GM18873 (cell line): ENCODE data around the gene BAG5.

Experiments used
- ATAC-seq: cut with Tn5 transposase; IDR thresholded peaks from one replicate; pipeline ENCODE4 v1.9.1; 2021; ENCODE audit warnings: mild to moderate bottlenecking, moderate library complexity, moderate number of reproducible peaks; ENCODE audit not compliant: unreplicated experiment, low FRiP score

BAG5 gene

DNA sequence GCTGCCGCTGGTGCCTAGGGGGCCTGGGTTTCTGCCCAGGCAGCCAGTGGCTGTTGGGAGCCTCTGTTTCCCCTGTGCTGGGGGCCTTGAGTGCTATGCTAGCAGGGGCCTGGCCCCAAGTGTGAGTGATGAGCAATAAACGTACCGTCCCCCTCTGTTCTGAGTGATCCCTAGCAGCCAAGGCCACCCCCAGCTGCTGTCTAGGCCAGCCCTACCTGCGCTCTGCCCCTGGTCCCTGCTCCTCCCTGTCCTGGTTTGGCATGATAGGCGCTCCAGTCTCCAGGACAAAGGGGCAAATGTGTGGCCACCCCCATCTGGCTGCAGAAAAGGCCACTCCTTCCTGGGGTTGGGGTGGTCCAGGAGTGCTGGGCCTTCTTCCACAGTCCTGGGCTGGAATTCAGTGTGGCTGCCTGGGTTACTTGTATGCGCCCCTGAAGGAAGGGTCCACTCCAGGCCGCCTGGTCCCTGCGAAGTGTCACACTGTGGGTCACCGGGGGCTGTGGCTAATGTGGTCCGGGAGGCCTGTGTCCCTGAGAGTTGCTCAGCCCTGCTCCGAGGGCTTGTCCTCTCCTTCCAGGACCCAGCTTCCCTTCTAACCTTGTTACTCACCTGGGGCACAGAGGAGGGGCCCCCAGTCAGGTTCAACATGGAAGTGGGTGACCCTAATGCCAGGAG is 26.4 kb downstream of the BAG5 start:
- ATAC-seq, result no peak

DNA sequence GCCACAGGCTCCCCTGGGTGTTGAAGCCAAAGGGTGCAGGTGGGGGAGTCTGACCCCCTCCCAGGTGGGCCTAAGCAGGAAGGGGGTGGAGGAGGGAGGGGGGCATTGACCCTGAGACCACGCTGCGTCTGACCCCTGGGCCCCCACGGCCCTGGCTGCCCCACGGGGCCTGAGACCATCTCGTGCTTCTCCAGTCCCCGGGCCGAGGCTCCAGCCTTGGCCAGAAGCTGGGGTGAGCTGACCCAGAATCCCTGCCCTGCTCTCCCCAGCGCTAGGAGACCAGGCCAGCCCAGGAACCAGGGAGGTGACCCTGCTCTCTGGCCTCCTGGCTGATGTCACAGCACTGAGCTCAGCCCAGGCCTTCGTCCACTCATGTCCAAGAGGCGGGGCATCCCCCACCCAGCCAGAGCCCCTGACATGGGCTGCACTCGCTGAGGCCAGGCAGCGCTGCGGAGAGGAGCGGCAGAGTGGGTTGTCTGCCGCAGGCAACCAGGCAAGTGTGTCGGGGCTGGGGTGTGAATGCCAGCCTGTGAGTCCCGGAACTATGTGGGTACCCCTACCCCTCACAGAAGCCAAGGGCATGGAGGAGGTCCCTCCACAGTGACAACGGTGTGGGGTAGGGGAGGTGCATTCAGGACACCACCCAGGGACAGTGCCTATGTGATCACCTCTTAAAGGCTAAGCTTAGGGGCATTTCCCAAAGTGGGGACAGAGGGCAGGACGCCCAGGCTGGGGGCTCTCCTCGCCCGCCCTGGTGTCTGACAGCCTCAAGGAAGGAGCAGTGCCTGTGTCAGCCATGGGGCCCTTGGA is 27.2 kb downstream of the BAG5 start:
- no peak for ATAC-seq

DNA sequence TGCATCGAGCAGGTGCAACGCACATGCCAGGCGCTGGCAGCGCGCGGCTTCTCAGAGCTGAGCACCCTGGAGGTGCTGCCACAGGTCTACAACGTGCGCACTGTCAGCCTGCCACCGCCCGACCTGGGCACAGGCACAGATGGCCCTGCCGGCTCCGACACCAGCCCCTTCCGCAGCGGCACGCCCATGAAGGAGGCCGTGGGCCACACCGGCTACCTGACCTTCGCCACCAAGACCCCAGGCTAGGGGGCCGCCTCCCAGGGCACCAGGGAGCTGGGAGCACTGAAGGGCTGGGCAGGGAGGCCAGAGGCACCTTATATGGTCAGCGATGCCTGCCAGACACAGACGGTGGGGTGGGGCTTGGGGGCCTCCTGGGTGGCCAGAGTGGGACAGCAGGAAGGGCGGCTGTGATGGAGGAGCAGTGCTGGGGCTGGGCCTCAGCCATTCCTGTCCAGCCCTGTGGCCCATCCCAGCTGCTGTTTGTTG is 27.8 kb downstream of the BAG5 start:
- ATAC-seq, result no peak

DNA sequence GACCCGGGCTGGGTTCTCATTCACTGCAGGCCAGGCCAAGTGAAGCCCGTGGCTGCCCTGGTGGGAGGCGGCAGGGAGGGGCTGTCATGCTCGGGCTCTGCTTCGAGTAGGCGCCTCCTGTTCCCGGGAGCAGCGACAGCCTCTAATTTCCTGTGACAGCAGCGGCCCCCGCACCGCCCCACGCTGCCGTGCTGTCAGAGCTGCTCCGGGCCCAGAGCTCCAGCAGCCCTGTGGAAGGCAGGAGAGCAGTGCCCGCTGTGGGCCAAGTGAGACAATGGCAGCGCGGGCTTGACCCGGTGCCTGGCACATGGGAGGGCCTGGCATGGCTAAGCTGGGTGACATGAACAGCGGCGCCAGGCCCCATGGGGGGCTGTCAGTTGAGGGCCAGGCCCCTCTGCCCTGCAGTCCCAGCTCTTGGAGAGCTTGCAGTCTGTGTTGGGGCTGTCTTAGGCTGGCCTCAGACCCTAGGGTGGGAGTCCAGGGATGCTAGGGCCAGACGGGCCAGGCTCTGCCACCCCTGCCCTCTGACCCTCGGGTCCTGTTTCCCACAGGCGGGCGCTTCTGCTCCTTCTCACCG is 28.4 kb downstream of the BAG5 start:
- ATAC-seq, result no peak

DNA sequence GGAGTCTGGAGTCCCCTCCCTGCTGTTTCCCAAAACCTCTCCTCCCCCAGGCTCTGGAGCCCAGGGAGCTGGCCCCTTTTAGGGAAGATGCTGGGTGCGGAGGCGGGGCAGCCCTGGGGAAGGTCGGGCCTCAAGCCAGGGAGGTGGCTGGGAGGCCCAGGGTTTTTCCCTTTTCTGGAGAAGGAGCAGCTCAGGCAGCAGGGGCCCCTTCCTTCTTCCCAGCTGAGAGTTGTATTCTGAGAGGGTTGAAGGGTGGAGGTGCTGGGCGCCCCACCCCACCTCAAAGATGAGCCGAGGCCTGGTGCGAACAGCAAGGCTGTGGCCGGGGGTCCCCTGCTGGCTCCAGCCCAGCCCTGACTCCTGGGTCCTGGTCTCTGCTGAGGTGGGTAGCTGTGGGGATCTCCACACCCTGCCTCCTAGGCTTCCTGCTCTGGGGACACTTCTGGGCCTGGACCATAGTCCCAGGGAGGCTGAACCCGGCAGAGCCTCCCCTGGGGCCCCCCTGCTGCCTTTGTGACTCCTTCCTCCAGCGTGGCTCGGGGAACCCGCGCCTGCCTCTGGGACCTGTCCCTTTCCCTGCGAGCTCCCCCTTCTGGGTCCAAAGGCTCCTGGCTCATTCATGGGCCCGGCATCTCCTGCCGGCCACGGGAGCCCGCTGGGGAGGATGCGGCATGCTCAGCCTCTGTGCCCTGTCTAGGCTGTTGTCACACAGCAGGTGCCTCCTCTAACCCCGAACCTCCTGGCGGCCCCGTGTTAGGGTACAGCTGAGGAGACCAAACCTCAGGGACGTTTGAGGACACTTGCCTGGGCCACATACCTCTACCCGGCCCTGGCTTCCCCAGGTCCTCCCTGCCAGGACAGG is 29.1 kb downstream of the BAG5 start:
- ATAC-seq, result no peak

DNA sequence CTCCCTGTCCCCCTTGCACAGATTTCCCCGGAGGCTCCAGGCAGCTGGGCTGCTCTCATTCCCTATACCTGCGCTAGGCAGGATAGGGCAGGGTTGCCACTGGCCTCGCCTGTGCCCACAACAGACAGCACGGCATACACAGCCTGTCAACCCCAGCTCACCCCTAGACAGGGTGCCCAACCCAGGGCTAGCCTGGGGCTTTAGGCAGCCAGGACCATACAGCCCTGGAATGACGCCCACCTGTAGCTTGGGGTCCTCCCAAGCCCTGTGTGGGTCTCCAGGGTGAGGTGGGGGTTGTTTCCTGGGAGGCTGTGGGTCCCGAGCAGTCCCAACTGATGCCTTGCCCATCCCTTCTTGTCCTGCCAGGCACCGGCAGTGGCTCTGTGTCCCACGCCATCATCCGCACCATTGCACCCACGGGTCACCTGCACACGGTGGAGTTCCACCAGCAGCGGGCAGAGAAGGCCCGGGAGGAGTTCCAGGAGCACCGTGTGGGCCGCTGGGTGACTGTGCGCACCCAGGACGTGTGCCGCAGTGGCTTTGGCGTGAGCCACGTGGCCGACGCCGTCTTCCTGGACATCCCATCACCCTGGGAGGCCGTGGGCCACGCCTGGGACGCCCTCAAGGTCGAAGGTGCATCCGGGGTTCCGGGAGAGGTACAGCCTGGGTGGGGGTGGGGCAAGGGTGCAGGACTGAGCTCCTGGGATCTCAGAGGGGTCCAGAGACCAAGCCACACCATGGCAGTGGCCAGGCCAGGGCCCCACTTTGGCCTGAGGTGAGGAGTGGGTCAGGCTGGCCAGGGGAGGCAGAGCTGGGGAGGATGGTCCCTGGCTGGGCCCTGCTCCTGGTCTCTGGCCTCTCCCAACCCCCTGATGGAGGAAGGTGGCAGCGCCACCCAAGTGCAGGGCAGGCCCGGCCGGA is 30.0 kb downstream of the BAG5 start:
- no peak for ATAC-seq

DNA sequence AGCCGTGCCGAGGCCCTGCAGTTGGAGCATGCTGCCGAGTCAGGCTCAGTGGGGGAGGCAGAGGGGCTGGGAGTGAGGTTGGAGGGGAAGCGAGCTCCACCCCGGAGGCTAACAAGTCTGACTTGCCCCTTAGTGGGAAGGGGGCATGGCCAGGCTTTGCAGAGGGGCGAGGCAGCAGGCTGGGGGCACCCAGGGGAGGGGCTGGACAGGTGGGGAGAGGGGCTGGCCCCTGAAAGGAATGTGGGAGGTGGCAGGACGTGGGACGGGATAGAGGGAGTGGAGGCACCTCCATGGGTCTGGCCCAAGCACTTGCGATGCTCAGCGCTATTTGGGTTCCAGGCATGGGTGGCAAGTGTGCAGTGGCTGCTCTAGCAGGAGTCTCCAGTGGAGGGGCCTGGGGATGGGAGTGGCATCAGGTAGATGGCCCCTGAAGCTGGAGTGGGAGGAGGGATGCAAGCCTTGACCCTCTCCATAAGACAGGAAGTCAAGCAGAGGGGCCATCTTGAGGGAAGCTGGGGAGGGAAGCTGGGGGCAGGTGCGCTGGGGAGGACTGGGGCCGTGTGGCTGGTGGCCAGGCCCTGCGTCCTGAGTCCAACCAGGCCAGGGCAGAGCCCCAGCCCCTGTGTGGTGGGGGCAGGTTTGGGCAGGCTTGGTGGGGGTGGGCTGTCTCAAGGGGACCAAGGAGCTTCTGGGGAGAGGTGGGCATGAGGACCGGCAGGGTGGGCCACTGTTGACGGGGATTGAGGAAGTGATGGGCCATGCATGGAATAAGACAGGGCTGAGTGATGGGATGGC is 30.8 kb downstream of the BAG5 start:
- ATAC-seq, result no peak

DNA sequence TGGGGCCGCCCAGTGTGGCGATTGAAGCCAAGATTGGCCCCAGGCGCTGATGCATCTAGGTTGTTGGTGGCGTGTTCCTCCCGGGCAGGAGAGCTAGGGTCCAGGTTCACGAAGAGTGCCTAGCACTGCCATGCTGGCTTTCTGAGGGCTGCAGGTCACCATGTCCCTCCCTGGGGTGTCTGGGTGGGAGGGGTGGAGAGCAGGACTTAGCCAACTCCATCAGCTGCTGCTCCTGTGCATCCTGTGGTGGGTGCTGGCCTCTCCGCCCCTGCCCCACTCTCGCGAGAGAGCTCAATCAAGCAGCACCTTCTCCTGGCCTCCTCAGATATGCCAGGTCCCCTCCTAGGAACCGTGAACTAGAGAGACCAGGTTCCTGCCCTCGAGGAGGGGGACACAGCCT is 31.6 kb downstream of the BAG5 start:
- ATAC-seq, result no peak

DNA sequence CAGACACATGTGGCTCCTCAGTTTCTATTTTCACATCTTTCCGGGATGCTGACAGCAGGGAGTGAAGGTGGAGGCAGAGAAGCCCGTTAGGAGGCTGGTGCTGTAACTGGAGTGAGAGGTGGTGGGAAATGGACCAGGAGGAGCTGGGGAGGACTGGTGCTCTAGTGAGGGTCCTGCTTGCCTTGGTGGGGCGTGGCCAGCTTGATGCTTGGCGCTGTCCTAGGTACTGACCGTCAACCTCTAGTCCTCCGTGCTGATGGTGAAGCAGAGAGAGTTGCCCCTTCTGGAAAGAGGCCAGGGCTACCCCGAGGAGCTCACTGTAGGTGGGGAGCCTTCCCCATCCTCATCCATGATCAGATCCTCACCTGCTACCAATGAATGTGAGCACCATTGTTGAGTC is 32.1 kb downstream of the BAG5 start:
- no peak for ATAC-seq

DNA sequence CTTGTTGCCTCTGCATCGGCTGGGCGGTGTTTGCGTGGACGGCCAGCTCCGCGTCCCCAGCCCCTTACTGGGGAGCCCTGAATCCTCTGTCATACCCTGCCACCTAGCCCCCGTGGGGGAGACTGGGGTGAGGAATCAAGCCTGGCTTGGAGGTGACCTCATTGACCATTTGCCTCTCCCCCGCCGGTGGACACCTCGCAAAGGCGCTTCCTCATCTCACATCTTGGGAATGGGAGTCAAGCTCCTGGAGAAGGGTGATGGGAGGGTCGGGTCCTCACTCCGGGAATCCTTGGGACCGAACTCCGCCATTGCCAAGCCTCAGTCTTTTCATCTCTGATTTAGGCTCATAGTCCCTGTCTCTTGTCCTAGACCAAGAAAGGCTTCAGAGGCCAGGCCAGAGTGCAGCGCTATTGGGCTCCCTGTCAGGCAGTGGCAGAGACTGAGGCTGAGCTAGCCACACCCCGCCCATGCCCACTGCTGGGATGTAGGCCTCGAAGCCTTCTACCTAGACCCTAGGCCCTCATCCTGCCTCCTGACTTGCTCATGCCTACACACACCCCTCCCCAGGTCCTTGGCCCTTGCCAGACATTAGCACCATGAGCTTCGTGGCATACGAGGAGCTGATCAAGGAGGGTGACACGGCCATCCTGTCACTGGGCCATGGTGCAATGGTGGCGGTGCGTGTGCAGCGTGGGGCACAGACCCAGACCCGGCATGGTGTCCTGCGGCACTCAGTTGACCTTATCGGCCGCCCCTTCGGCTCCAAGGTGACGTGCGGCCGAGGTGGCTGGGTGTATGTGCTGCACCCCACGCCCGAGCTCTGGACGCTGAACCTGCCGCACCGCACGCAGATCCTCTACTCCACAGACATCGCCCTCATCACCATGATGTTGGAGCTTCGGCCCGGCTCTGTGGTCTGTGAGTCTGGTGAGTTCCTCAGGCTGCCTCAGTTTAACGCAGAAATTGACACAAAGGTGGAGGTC is 32.8 kb downstream of the BAG5 start:
- ATAC-seq, result no peak

DNA sequence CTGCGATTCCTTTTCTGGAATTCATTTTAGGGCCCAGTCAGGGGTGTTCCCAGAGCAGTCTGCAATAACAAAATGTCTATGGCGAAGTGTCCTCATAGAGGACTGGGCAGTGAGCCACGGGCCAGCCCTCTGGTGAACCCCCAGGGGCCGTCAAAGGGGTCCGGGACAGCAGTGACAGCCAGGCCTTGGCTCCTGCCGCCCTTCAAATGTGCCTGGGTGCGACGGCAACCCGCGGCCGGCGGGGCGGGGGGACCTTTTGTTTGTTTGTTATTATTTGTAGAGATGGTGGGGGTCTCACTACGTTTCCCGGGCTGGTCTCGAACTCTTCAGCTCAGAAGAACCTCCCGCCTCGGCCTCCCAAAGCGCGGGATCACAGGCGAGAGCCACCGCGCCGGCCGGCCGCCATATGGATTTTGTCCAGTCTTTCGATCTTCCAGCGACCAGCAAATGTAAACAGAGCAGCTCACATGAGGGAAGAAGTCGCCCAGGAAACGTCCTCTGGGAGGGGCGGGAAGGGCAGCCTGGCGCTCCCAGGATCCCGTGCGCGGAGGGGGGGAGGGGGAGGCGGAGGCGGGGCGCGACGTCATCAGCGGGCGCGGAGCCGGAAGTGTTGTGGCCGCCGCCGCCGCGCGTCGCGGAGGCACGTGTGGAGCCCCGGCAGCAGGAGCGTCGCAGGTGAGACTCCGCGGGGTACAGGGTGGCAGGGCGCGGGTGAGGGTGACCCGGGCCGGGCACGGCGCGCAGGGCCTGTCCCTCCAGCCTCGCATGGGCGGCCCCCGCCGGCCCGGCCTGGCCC is 33.7 kb downstream of the BAG5 start, which contains the start of gene TRMT61A:
Gene TRMT61A, plus strand, starts transcription at position 610 of the 796 bp plus-strand sequence. CDS start 783 bp downstream, outside the sequence.
- ATAC-seq, result no peak

DNA sequence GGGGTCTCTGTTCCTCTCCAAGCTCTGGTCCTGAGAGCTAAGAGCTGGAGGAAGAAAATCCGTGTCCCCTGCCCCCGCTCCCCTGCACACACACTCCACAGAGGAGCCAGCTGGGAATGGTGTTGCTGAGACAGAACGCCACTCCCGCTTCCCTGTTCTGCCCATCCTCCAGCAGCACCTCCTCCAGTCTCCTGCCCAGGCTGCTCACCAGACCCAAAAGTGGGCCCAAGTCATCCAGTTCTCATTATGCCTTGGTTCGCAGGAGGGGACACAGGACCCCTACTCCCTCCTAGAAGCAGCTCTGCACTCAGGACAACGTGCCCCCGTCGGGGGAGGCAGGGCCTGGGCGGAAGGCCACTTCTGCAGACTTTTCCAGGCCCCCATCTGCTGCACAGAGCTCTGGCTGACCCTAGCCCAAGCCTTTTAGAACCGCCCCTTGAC is 34.3 kb downstream of the BAG5 start:
- ATAC-seq, result no peak

DNA sequence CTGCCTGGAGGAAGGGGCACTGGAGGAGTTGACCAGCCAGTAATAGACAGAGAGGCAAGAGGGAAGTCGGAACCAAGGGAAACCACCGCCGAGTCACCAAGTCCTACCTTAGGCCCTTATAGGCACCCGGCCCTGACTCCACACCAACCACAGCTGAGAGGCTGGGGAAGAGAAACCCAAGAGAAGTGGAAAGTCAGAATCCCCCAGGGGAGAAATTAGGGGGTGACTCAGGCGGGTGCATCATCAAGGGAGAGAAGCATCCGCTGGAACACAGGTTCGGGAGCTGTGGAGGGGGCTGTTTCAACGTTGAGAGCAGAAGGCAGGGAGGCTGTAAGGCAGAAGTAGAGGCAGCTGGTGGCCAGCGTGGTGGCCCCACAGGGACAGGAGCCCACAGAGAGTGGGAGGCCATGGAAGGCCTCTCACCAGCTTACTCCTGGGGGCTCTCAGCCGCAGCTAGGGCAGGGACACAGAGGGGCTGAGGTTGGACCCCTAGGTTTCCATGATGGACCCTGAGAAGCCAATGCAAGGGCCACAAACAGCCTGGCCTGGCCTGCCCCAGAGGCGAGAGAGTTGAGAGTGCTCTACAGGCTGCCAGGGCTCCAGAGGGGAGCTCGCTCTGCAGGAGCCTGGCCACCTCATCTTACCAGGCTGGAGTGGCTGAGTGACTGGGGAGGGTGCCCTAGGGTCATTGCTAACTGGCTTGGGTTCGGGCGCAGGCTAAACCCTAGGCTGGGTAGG is 34.9 kb downstream of the BAG5 start:
- no peak for ATAC-seq

DNA sequence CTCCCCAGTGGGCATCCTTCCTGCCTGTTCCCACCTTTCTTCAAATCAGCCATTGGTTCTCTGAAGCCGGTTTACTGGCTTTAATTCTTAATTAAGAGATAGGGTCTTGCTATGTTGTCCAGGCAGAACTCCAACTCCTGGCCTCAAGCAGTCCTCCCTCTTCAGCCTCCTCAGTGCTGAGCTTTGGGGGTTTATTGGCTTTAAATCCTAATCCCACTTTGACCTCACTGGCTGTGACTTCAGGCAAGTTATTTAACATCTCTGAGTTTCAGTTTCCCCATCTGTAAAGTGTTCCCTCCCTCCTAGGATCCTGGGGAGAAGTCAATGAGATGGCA is 35.6 kb downstream of the BAG5 start:
- no peak for ATAC-seq

DNA sequence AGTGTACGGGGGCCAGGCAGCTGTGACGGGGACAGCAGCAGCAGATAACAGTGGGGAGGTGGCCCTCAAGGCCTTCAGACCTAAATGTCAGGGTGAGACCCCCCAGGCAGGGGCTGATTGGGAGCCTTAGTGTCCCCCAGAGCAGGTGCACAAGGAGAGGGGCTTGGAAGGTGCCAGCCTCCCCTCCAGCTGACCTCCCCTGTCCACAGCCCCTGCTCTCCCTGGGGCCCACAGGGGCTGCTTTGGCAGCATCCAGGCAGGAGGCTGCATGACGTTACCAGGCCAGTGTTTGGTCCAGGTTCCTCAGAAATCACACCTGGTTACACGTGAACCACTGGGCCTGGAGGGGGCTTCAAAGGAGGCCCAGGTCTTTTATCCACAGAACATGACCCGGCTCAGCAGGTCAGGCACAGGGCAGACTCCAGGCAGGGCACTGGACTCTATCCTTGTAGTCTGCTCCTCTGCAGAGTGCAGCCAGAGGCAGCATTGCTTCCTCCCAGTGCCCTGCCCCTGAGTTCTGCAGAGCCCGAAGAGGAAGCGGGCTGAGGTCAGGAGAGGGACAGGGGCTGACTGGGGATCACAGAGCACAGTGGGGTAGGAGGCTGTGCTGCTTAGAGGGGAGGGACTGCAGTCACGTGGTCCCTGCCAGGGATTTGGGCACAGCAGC is 36.1 kb downstream of the BAG5 start:
- no peak for ATAC-seq
